Breast epithelium (tissue), 4 donors: ENCODE results near the gene SPRED2. TPM values are rescaled to one million over a fixed set of nuclear protein-coding genes. Genes with fewer than 3 reads are reported as not detected.

Source experiments
- DNase-seq, 2 donors: peaks; one replicate each; pipeline ENCODE4 v3.0.0-alpha.2; 2019; ENCODE audit warnings: low spot score in 2 of 2
- H3K27ac ChIP-seq, 2 donors: fragments of 200-600 bp; sonication (generic) in 1 of 2; one replicate each; pipeline ENCODE4 v1.5.1; 2016 to 2019; ENCODE audit warnings: mild to moderate bottlenecking in 1 of 2
- H3K27me3 ChIP-seq, 2 donors: fragments of 200-600 bp; sonication (generic) in 1 of 2; one replicate each; pipeline versions ENCODE4 v1.5.1 to v1.6.0; 2017 to 2019; ENCODE audit warnings: control low read depth in 1 of 2, mild to moderate bottlenecking in 1 of 2
- H3K36me3 ChIP-seq: fragments of 200-600 bp; one replicate; pipeline ENCODE4 v1.5.1; 2019
- H3K4me1 ChIP-seq, 2 donors: fragments of 200-600 bp; sonication (generic); one replicate each; pipeline ENCODE4 v1.5.1; 2016 to 2019; ENCODE audit warnings: control low read depth in 1 of 2
- H3K4me3 ChIP-seq, 3 donors: fragments of 200-600 bp; sonication (generic); 1 replicate in 2 of 3; 2 replicates in 1 of 3; pipeline ENCODE4 v1.5.1; 2016 to 2019; ENCODE audit warnings: mild to moderate bottlenecking in 3 of 3, moderate library complexity in 2 of 3
- H3K9me3 ChIP-seq, 2 donors: fragments of 200-600 bp; sonication (generic) in 1 of 2; one replicate each; pipeline ENCODE4 v1.5.1; 2016 to 2019; ENCODE audit warnings: control low read depth in 1 of 2
- CTCF ChIP-seq, 3 donors: fragments of 450-650 bp; IDR thresholded peaks; one replicate each; pipeline ENCODE4 v1.5.1; 2016 to 2017; ENCODE audit warnings: antibody characterized with exemption in 3 of 3, mild to moderate bottlenecking in 3 of 3, moderate library complexity in 3 of 3
- POLR2A ChIP-seq: fragments of 450-650 bp; IDR thresholded peaks from one replicate; pipeline ENCODE4 v1.6.1; 2016; ENCODE audit warnings: antibody characterized with exemption, mild to moderate bottlenecking, moderate library complexity
- POLR2AphosphoS5 ChIP-seq, 3 donors: sonication (generic); formaldehyde crosslinking; IDR thresholded peaks; one replicate each; pipeline ENCODE4 v1.6.1; 2017; ENCODE audit warnings: antibody characterized with exemption in 3 of 3
- intact Hi-C: fragments of 100-400 bp; cut with DNase I; formaldehyde crosslinking; loops from one replicate; pipeline ENCODE4 v1.15.1; 2023; ENCODE audit warnings: low total_unique reads
- total RNA-seq, 3 donors: library from RNA; depleted of rRNA; stranded (reverse); fragments of >200 nt; gene quantifications; one replicate each; pipeline ENCODE4 v1.1.0, GENCODE V29; 2016

Gene SPRED2
- total RNA-seq, 3 donors from 2014 or later, result 14.6 to 25.2 (median 25.2) TPM

GRCh38 chr2:65374999-65375398 lies 57.4 kb downstream of the SPRED2 start:
- peaks cover 0 to 7% of the 10 kb centered on the region in 2 donors for H3K4me1 ChIP-seq

GRCh38 chr2:65374575-65374974 lies 57.8 kb downstream of the SPRED2 start:
- Histone ChIP-seq H3K4me3 (no peak overlapping the region), H3K4me1 (peaks cover 0 to 7% of the 10 kb centered on the region in 2 donors)

More at GRCh38 chr2:65374999-65375398, 57.4 kb downstream of the SPRED2 start:
- DNase-seq, result no peak
- TF ChIP-seq CTCF (IDR thresholded peaks at IDR 0.05) (no peak), POLR2A (no peak), POLR2AphosphoS5 (IDR thresholded peaks at IDR 0.05) (no peak)
- H3K27me3 ChIP-seq, result no peaks in the 10 kb centered on the region
- H3K27ac ChIP-seq, result peak overlapping the region; percentile 9 to 31
- H3K4me3 ChIP-seq, result no peak overlapping the region
- no peaks in the 10 kb centered on the region for H3K9me3 ChIP-seq
- no peaks in the 10 kb centered on the region for H3K36me3 ChIP-seq
- intact Hi-C loops, result no loop called here

GRCh38 chr2:65373365-65373918 lies 59.0 kb downstream of the SPRED2 start:
- no peak for TF ChIP-seq POLR2A
- TF ChIP-seq CTCF (IDR thresholded peaks at IDR 0.05), result no peak
- TF ChIP-seq POLR2AphosphoS5 (IDR thresholded peaks at IDR 0.05), result no peak
- Histone ChIP-seq H3K36me3 (no peaks in the 10 kb centered on the region), H3K27me3 (no peaks in the 10 kb centered on the region), H3K4me3 (no peak overlapping the region), H3K4me1 (peaks cover 0 to 7% of the 10 kb centered on the region in 2 donors), H3K27ac (peak overlapping the region in 1 of 2 donors; percentile 56), H3K9me3 (no peaks in the 10 kb centered on the region)
- DNase-seq, result no peak
- intact Hi-C loops, result no loop called here

More at GRCh38 chr2:65374575-65374974, 57.8 kb downstream of the SPRED2 start:
- no peaks in the 10 kb centered on the region for H3K36me3 ChIP-seq
- H3K9me3 ChIP-seq, result no peaks in the 10 kb centered on the region
- no peak for DNase-seq
- H3K27ac ChIP-seq, result peak overlapping the region; percentile 9 to 17
- intact Hi-C loops, result no loop called here
- TF ChIP-seq POLR2A (no peak), CTCF (IDR thresholded peaks at IDR 0.05) (no peak), POLR2AphosphoS5 (IDR thresholded peaks at IDR 0.05) (no peak)
- no peaks in the 10 kb centered on the region for H3K27me3 ChIP-seq

- intact Hi-C loops, result no loop called here
- Histone ChIP-seq H3K4me1 (peaks cover 0 to 3% of the 10 kb centered on the region in 2 donors), H3K4me3 (no peak overlapping the region), H3K9me3 (no peaks in the 10 kb centered on the region), H3K27ac (peak overlapping the region; percentile 56 to 57), H3K27me3 (no peaks in the 10 kb centered on the region), H3K36me3 (no peaks in the 10 kb centered on the region)
- no peak for TF ChIP-seq POLR2A
- no peak for TF ChIP-seq POLR2AphosphoS5 (IDR thresholded peaks at IDR 0.05)
- TF ChIP-seq CTCF (IDR thresholded peaks at IDR 0.05), result no peak
- DNase-seq, result no peak
These were observed 59.8 kb downstream of the SPRED2 start for GRCh38 chr2:65372619-65373018.

GRCh38 chr2:65371074-65371434 lies 61.3 kb downstream of the SPRED2 start:
- peak overlapping the region; percentile 30 to 50 for H3K27ac ChIP-seq

More at GRCh38 chr2:65371074-65371434, 61.3 kb downstream of the SPRED2 start:
- H3K27me3 ChIP-seq, result no peaks in the 10 kb centered on the region
- no peaks in the 10 kb centered on the region for H3K36me3 ChIP-seq
- TF ChIP-seq POLR2AphosphoS5 (IDR thresholded peaks at IDR 0.05) (no peak), CTCF (IDR thresholded peaks at IDR 0.05) (no peak), POLR2A (no peak)
- no peak overlapping the region for H3K4me3 ChIP-seq
- DNase-seq, result no peak
- intact Hi-C loops, result no loop called here
- no peaks in the 10 kb centered on the region for H3K9me3 ChIP-seq
- no peaks in the 10 kb centered on the region for H3K4me1 ChIP-seq
